H1 (cell line): Measurements from ENCODE around the gene PACSIN1. TPM values are rescaled to one million over a fixed set of nuclear protein-coding genes. Genes with fewer than 3 reads are reported as not detected.

Source experiments
- CTCF ChIA-PET: fragments of 300-600 bp; sonication (Branson Sonifier 250); formaldehyde crosslinking; loops from one replicate; lab custom pipeline; 2021; ENCODE audit not compliant: partially characterized antibody; lab: Charles Lee
- POLR2A ChIA-PET: fragments of 300-600 bp; sonication (Branson Sonifier 250); formaldehyde crosslinking; loops from one replicate; lab custom pipeline; 2021; ENCODE audit warnings: inconsistent platforms; ENCODE audit not compliant: partially characterized antibody; lab: Charles Lee
- DNase-seq, 2 experiments: peaks; one replicate each; pipeline versions ENCODE4 v3.0.0 to v3.0.0-alpha.2; 2010 to 2022; ENCODE audit warnings: low spot score in 2 of 2, low read depth in 1 of 2, mixed read lengths in 1 of 2
- FAIRE-seq: peaks from 2 replicates; lab custom pipeline; 2011; peaks lifted over from hg19 to GRCh38; lab: Jason Lieb, UNC
- H2AFZ ChIP-seq: 2 replicates; pipeline ENCODE4 v1.8.1; 2012; ENCODE audit warnings: low read length, inconsistent platforms
- H2AK5ac ChIP-seq: 2 replicates; pipeline ENCODE4 v1.6.1; 2013; ENCODE audit warnings: low read depth, low read length
- H2BK120ac ChIP-seq: replicated peaks from 2 replicates; pipeline ENCODE3; 2013; ENCODE audit warnings: low read depth, low read length, inconsistent platforms
- H2BK12ac ChIP-seq: 2 replicates; pipeline ENCODE4 v1.6.1; 2013; ENCODE audit warnings: low read depth, low read length
- H2BK15ac ChIP-seq: 2 replicates; pipeline ENCODE4 v1.6.1; 2013; ENCODE audit warnings: low read length
- H2BK20ac ChIP-seq: 2 replicates; pipeline ENCODE4 v1.6.1; 2013; ENCODE audit warnings: low read length
- H2BK5ac ChIP-seq: 2 replicates; pipeline ENCODE4 v1.6.1; 2013; ENCODE audit warnings: low read depth, low read length
- H3K14ac ChIP-seq: 2 replicates; pipeline ENCODE4 v1.6.1; 2013; ENCODE audit warnings: inconsistent platforms; ENCODE audit not compliant: insufficient read length
- H3K18ac ChIP-seq: 2 replicates; pipeline ENCODE4 v1.6.1; 2013; ENCODE audit warnings: low read length; ENCODE audit errors: extremely low read depth
- H3K23ac ChIP-seq: 2 replicates; pipeline ENCODE4 v1.6.1; 2013; ENCODE audit warnings: inconsistent platforms; ENCODE audit not compliant: insufficient read length
- H3K23me2 ChIP-seq: 2 replicates; pipeline ENCODE4 v1.6.1; 2013; ENCODE audit warnings: low read depth, low read length
- H3K27ac ChIP-seq: 2 replicates; pipeline ENCODE4 v1.6.1; 2011; ENCODE audit warnings: low read depth, low read length, inconsistent platforms
- H3K27me3 ChIP-seq, 4 experiments: replicated peaks in 1 of 4; 1 replicate in 1 of 4; 2 replicates in 3 of 4; pipeline versions ENCODE4 v1.6.1 to v1.8.1; 2011 to 2013; ENCODE audit warnings: low read length in 3 of 4, mild to moderate bottlenecking in 3 of 4, inconsistent platforms in 2 of 4, mixed read lengths in 2 of 4, moderate library complexity in 1 of 4; ENCODE audit not compliant: control insufficient read depth in 3 of 4, insufficient read depth in 3 of 4; ENCODE audit errors: extremely low read depth in 1 of 4
- H3K36me3 ChIP-seq, 4 experiments: 2 replicates each; pipeline versions ENCODE4 v1.6.1 to v1.8.1; 2011 to 2013; ENCODE audit warnings: mild to moderate bottlenecking in 4 of 4, low read length in 3 of 4, moderate library complexity in 2 of 4, control low read depth in 1 of 4, inconsistent platforms in 1 of 4; ENCODE audit not compliant: insufficient read depth in 4 of 4, control insufficient read depth in 2 of 4
- H3K4ac ChIP-seq: replicated peaks from 2 replicates; pipeline ENCODE3; 2013; ENCODE audit warnings: low read length, low read depth, mixed read lengths, inconsistent platforms; ENCODE audit not compliant: insufficient read length
- H3K4me1 ChIP-seq, 4 experiments: replicated peaks in 1 of 4; 1 replicate in 1 of 4; 2 replicates in 3 of 4; pipeline versions ENCODE4 v1.6.1 to v1.8.1; 2011 to 2013; ENCODE audit warnings: low read length in 3 of 4, inconsistent platforms in 2 of 4, mixed read lengths in 1 of 4; ENCODE audit not compliant: insufficient read depth in 4 of 4, control insufficient read depth in 3 of 4
- H3K4me2 ChIP-seq, 2 experiments: 2 replicates each; pipeline versions ENCODE4 v1.6.1 to v1.8.1; 2011 to 2013; ENCODE audit warnings: low read depth in 2 of 2, low read length in 2 of 2, control low read depth in 1 of 2, inconsistent platforms in 1 of 2, mild to moderate bottlenecking in 1 of 2; ENCODE audit not compliant: insufficient read depth in 1 of 2
- H3K4me3 ChIP-seq, 4 experiments: fragments of 200-600, 300-600 bp in 1 of 4; sonication (generic), shearing (Covaris generic), sonication (Bioruptor Twin) in 1 of 4; 2 replicates each; pipeline versions ENCODE4 v1.5.1 to v1.8.1; 2011 to 2016; ENCODE audit warnings: low read length in 4 of 4, low read depth in 3 of 4, control low read depth in 2 of 4, inconsistent platforms in 2 of 4, mild to moderate bottlenecking in 2 of 4, mixed read lengths in 1 of 4, moderate library complexity in 1 of 4; ENCODE audit not compliant: insufficient read depth in 2 of 4; ENCODE audit errors: extremely low read depth in 1 of 4
- H3K56ac ChIP-seq: replicated peaks from 2 replicates; pipeline ENCODE3; 2013; ENCODE audit warnings: low read depth, mild to moderate bottlenecking, mixed read lengths, low read length, inconsistent platforms; ENCODE audit not compliant: insufficient read length
- H3K79me1 ChIP-seq: 2 replicates; pipeline ENCODE4 v1.6.1; 2013; ENCODE audit warnings: low read depth, low read length, control low read depth
- H3K79me2 ChIP-seq, 2 experiments: 2 replicates each; pipeline versions ENCODE4 v1.6.1 to v1.8.1; 2012 to 2013; ENCODE audit warnings: low read length in 2 of 2, mild to moderate bottlenecking in 2 of 2, inconsistent platforms in 1 of 2; ENCODE audit not compliant: insufficient read depth in 2 of 2, control insufficient read depth in 1 of 2
- H3K9ac ChIP-seq, 4 experiments: replicated peaks in 1 of 4; 1 replicate in 1 of 4; 2 replicates in 3 of 4; pipeline versions ENCODE4 v1.6.1 to v1.8.1; 2011 to 2013; ENCODE audit warnings: low read depth in 3 of 4, low read length in 3 of 4, control low read depth in 2 of 4, mild to moderate bottlenecking in 2 of 4, moderate library complexity in 2 of 4, inconsistent platforms in 1 of 4; ENCODE audit errors: extremely low read depth in 1 of 4
- H3K9me3 ChIP-seq, 2 experiments: 2 replicates each; pipeline versions ENCODE4 v1.6.1 to v1.8.1; 2012 to 2013; ENCODE audit warnings: mild to moderate bottlenecking in 2 of 2, moderate library complexity in 2 of 2, control low read depth in 1 of 2, inconsistent platforms in 1 of 2, low read depth in 1 of 2, low read length in 1 of 2, mixed read lengths in 1 of 2; ENCODE audit not compliant: insufficient read depth in 2 of 2
- H4K20me1 ChIP-seq, 2 experiments: replicated peaks in 1 of 2; 2 replicates each; pipeline versions ENCODE3 to v1.8.1; 2011 to 2013; ENCODE audit warnings: inconsistent platforms in 2 of 2, low read length in 2 of 2, mild to moderate bottlenecking in 1 of 2; ENCODE audit not compliant: insufficient read depth in 2 of 2, control insufficient read depth in 1 of 2
- H4K5ac ChIP-seq: 2 replicates; pipeline ENCODE4 v1.6.1; 2013; ENCODE audit warnings: low read length, low read depth, mixed read lengths, inconsistent platforms; ENCODE audit not compliant: insufficient read length
- H4K8ac ChIP-seq: 2 replicates; pipeline ENCODE4 v1.8.0; 2013; ENCODE audit warnings: mild to moderate bottlenecking, moderate library complexity, low read length, inconsistent platforms; ENCODE audit not compliant: insufficient read depth; ENCODE audit errors: extremely low read depth
- H4K91ac ChIP-seq: replicated peaks from 2 replicates; pipeline ENCODE3; 2013; ENCODE audit warnings: low read length, mixed read lengths, inconsistent platforms; ENCODE audit not compliant: insufficient read length
- E2F6 ChIP-seq: IDR thresholded peaks from 2 replicates; pipeline ENCODE4 v1.6.1; 2012; ENCODE audit warnings: inconsistent platforms
- EGR1 ChIP-seq: IDR thresholded peaks from 2 replicates; pipeline ENCODE4 v1.6.1; 2011; ENCODE audit warnings: low read depth, low read length, borderline replicate concordance
- EP300 ChIP-seq, 2 experiments: IDR thresholded peaks; 1 replicate in 1 of 2; 2 replicates in 1 of 2; pipeline ENCODE4 v1.6.1; 2011 to 2012; ENCODE audit warnings: low read depth in 2 of 2, low read length in 2 of 2, mild to moderate bottlenecking in 2 of 2, borderline replicate concordance in 1 of 2, inconsistent platforms in 1 of 2, moderate library complexity in 1 of 2
- SRF ChIP-seq: IDR thresholded peaks from 2 replicates; pipeline ENCODE4 v1.6.1; 2011; ENCODE audit warnings: mild to moderate bottlenecking, low read depth, low read length, moderate library complexity
- SUZ12 ChIP-seq: fragments of 200-600 bp; sonication (generic); IDR thresholded peaks from 2 replicates; pipeline ENCODE4 v1.6.1; 2012; ENCODE audit warnings: mild to moderate bottlenecking, inconsistent platforms, low read length, moderate library complexity, mixed read lengths
- YY1 ChIP-seq: IDR thresholded peaks from 2 replicates; pipeline ENCODE4 v1.6.1; 2011; ENCODE audit warnings: low read depth, mild to moderate bottlenecking, low read length
- WGBS, 2 experiments: shearing (Covaris generic) in 1 of 2; methylation state at CpG; one replicate each; pipeline versions ENCODE4 v1.1.6 to v1.1.7; 2013 to 2015; ENCODE audit warnings: low lambda C conversion rate in 2 of 2, mixed read lengths in 2 of 2, inconsistent platforms in 1 of 2, low coverage in 1 of 2, missing lambda C conversion rate in 1 of 2; ENCODE audit not compliant: insufficient replicate concordance in 2 of 2, insufficient coverage in 1 of 2, insufficient read length in 1 of 2; ENCODE audit errors: extremely low coverage in 1 of 2, missing lambda C conversion rate in 1 of 2; 5-methylcytosine and 5-hydroxymethylcytosine counted together
- polyA plus RNA-seq, 7 experiments: library from polyadenylated mRNA; depleted of rRNA in 3 of 7; stranded (reverse) in 5 of 7; unstranded in 2 of 7; fragments of >200 nt in 5 of 7; fragments of 200-250 nt in 2 of 7; gene quantifications; 1 replicate in 5 of 7; 2 replicates in 1 of 7; 4 replicates in 1 of 7; pipeline versions ENCODE4 v1.2.1 to v1.2.3, GENCODE V29; 2011 to 2013; ENCODE audit warnings: missing spikeins in 2 of 7, mixed read lengths in 2 of 7
- total RNA-seq: library from RNA; stranded (reverse); fragmentation: NEBNext Ultra II Directional; extraction: Animal tissue kit (Norgen Biotek cat#: 25700); gene quantifications from 2 replicates; pipeline ENCODE4 v1.2.1, GENCODE V29; 2021

PACSIN1 gene
- total and polyA plus RNA-seq, 2 of the 8 experiments (the other 6 are each of a cell fraction or from before 2014, with no cell fraction given): 5.9 to 11.1 TPM

- H3K23ac ChIP-seq: no peak overlapping the region
- no peak overlapping the region for H2AK5ac ChIP-seq
- H2BK5ac ChIP-seq: no peak overlapping the region
- H3K79me2 ChIP-seq: no peaks in the 10 kb centered on the region
- FAIRE-seq (no peak), DNase-seq (no peak)
- H2BK20ac ChIP-seq: no peak overlapping the region
- WGBS, 2 experiments: 95% methylated on average over 1 of the region's 1 CpG; no CpG with 5 or more reads in 1 of the 2 experiments
- H3K27me3 ChIP-seq: no peaks in the 10 kb centered on the region
- no peak overlapping the region for H2AFZ ChIP-seq
- no peak overlapping the region for H3K4me3 ChIP-seq
- H4K91ac ChIP-seq: no peak overlapping the region
- H3K36me3 ChIP-seq: no peaks in the 10 kb centered on the region
- no peak overlapping the region for H4K8ac ChIP-seq
- H3K23me2 ChIP-seq: no peaks in the 10 kb centered on the region
- H2BK120ac ChIP-seq: no peak overlapping the region
- H2BK12ac ChIP-seq: no peak overlapping the region
- H3K14ac ChIP-seq: no peak overlapping the region
- H4K5ac ChIP-seq: no peak overlapping the region
- H2BK15ac ChIP-seq: no peak overlapping the region
- TF ChIP-seq SRF: no peak
- no peak for TF ChIP-seq YY1
- no peak for TF ChIP-seq EP300 (IDR thresholded peaks at IDR 0.05; ENCODE audit: borderline replicate concordance in 1 of 2, low read depth in 2 of 2, low read length in 2 of 2)
- no peak for TF ChIP-seq EGR1
- no peak for TF ChIP-seq SUZ12
- no peak for TF ChIP-seq E2F6
- no peak overlapping the region for H3K18ac ChIP-seq
- peaks cover 0 to 5% (median 0%) of the 10 kb centered on the region in 4 experiments; a peak in 2 of 7 replicates for H3K4me1 ChIP-seq
- CTCF ChIA-PET: interaction anchor here (5.7 kb wide), 1 partner anchor 9 kb away, joined by 31 read pairs; no protein-coding TSS in a partner anchor
- H3K4me2 ChIP-seq: no peak overlapping the region
- no peak overlapping the region for H3K56ac ChIP-seq
- 0 out of 4 replicates have a peak, but pooled peaks cover 0 to 5% of the 10 kb centered on the region in 2 experiments for H3K9me3 ChIP-seq
- no peak overlapping the region for H3K27ac ChIP-seq
- no peaks in the 10 kb centered on the region; the same call in 1 of the 2 replicates for H3K79me1 ChIP-seq
- no peaks in the 10 kb centered on the region for H4K20me1 ChIP-seq
- H3K9ac ChIP-seq: no peak overlapping the region
- H3K4ac ChIP-seq: no peak overlapping the region
- POLR2A ChIA-PET: no interaction called here
Measured at GRCh38 chr6:34451192-34451591, 14.7 kb upstream of the PACSIN1 start.
